A549 (cell line): ENCODE results near the gene APRT. TPM values are rescaled to one million over a fixed set of nuclear protein-coding genes. Genes with fewer than 3 reads are reported as not detected.

Experiments used
- ATAC-seq, 2 experiments: fragments of 200-7000 bp in 1 of 2; fragments of >200 bp in 1 of 2; cut with Nextera tagmentation in 1 of 2; cut with Tn5 transposase in 1 of 2; 3 replicates each; pipeline versions ENCODE4 v1.8.0 to v1.9.1; 2018 to 2020; ENCODE audit warnings: mild to moderate bottlenecking in 1 of 2, moderate library complexity in 1 of 2
- CTCF ChIA-PET: fragments of 300-600 bp; sonication (Branson Sonifier 250); formaldehyde crosslinking; extraction: SDS; loops from one replicate; lab custom pipeline; 2021; ENCODE audit warnings: antibody characterized with exemption, inconsistent platforms; lab: Yijun Ruan, JAX
- POLR2A ChIA-PET: fragments of 350-600 bp; formaldehyde crosslinking; extraction: SDS; loops from one replicate; lab custom pipeline; 2021; ENCODE audit warnings: antibody characterized with exemption, inconsistent platforms; lab: Yijun Ruan, JAX
- DNase-seq, 2 experiments: peaks; one replicate each; pipeline versions ENCODE4 v3.0.0 to v3.0.0-alpha.2; 2011 to 2016; ENCODE audit warnings: low read depth in 1 of 2, low spot score in 1 of 2
- FAIRE-seq: peaks from 2 replicates; lab custom pipeline; 2011; peaks lifted over from hg19 to GRCh38; lab: Jason Lieb, UNC
- H3K27ac ChIP-seq, 2 experiments: fragments of >200 bp; sonication (Bioruptor Twin); formaldehyde crosslinking; 3 replicates each; pipeline ENCODE4 v1.5.1; 2016 to 2017
- H3K4me1 ChIP-seq: fragments of >200 bp; sonication (Bioruptor Twin); formaldehyde crosslinking; 3 replicates; pipeline ENCODE4 v1.6.1; 2016
- H3K4me2 ChIP-seq: fragments of >200 bp; sonication (Bioruptor Twin); formaldehyde crosslinking; 3 replicates; pipeline ENCODE4 v1.6.1; 2016
- H3K4me3 ChIP-seq: fragments of >200 bp; sonication (Bioruptor Twin); formaldehyde crosslinking; 3 replicates; pipeline ENCODE4 v1.5.1; 2016
- H3K9me3 ChIP-seq: fragments of >200 bp; sonication (Bioruptor Twin); formaldehyde crosslinking; 3 replicates; pipeline ENCODE4 v1.6.1; 2016
- CHD4 ChIP-seq: fragments of 200-600 bp; sonication (generic); IDR thresholded peaks from 2 replicates; pipeline ENCODE4 v1.6.1; 2016; ENCODE audit warnings: antibody characterized with exemption, mild to moderate bottlenecking, borderline replicate concordance
- E2F6 ChIP-seq: IDR thresholded peaks from 2 replicates; pipeline ENCODE4 v1.6.1; 2012; ENCODE audit warnings: low read depth, borderline replicate concordance
- EHF ChIP-seq: fragments of 250-450 bp; sonication (Bioruptor Pico); IDR thresholded peaks from 2 replicates; pipeline ENCODE4 v1.5.0; 2020; ENCODE audit warnings: mild to moderate bottlenecking
- FOSL2 ChIP-seq, 2 experiments: fragments of 450-650 bp in 1 of 2; fragments of >200 bp in 1 of 2; sonication (Bioruptor Twin) in 1 of 2; formaldehyde crosslinking; IDR thresholded peaks; 2 replicates each; pipeline versions ENCODE4 v1.5.0 to v1.6.1; 2016 to 2020; ENCODE audit warnings: mild to moderate bottlenecking in 1 of 2, moderate library complexity in 1 of 2
- GATA3 ChIP-seq: IDR thresholded peaks from 2 replicates; pipeline ENCODE4 v1.6.1; 2012; ENCODE audit warnings: borderline replicate concordance
- HDAC2 ChIP-seq: fragments of 200-600 bp; sonication (generic); IDR thresholded peaks from 2 replicates; pipeline ENCODE4 v1.6.1; 2016
- HES2 ChIP-seq: fragments of >200 bp; sonication (Bioruptor Twin); formaldehyde crosslinking; IDR thresholded peaks from 2 replicates; pipeline ENCODE4 v1.6.1; 2016
- JUNB ChIP-seq: fragments of >200 bp; sonication (Bioruptor Twin); formaldehyde crosslinking; IDR thresholded peaks from 2 replicates; pipeline ENCODE4 v1.6.1; 2016
- KDM1A ChIP-seq: fragments of 200-600 bp; sonication (generic); IDR thresholded peaks from 2 replicates; pipeline ENCODE4 v1.6.1; 2016; ENCODE audit warnings: low read depth, mild to moderate bottlenecking
- MYC ChIP-seq: IDR thresholded peaks from 2 replicates; pipeline ENCODE4 v1.6.1; 2012; ENCODE audit warnings: mild to moderate bottlenecking, inconsistent platforms, low read length, improper control_type of control experiment, borderline replicate concordance
- POLR2A ChIP-seq: IDR thresholded peaks from 2 replicates; pipeline ENCODE4 v1.6.1; 2012; ENCODE audit warnings: mild to moderate bottlenecking, low read length
- RAD21 ChIP-seq, 2 experiments: fragments of >200 bp in 1 of 2; sonication (Bioruptor Twin) in 1 of 2; formaldehyde crosslinking in 1 of 2; IDR thresholded peaks in 1 of 2; conservative IDR thresholded peaks in 1 of 2; 2 replicates in 1 of 2; 3 replicates in 1 of 2; pipeline ENCODE4 v1.6.1; 2012 to 2018; ENCODE audit warnings: inconsistent platforms in 1 of 2
- RNF2 ChIP-seq: fragments of 200-600 bp; sonication (generic); IDR thresholded peaks from 2 replicates; pipeline ENCODE4 v1.6.1; 2016; ENCODE audit warnings: low read depth, mild to moderate bottlenecking, antibody characterized with exemption, moderate library complexity, borderline replicate concordance
- SMC3 ChIP-seq: fragments of >200 bp; sonication (Bioruptor Twin); formaldehyde crosslinking; IDR thresholded peaks from 3 replicates; pipeline ENCODE4 v1.6.1; 2018; ENCODE audit warnings: inconsistent platforms
- TP53 ChIP-seq: fragments of 250-450 bp; sonication (Bioruptor Pico); IDR thresholded peaks from 2 replicates; pipeline ENCODE4 v1.5.0; 2021; ENCODE audit warnings: mild to moderate bottlenecking, moderate library complexity
- ZC3H11A ChIP-seq: fragments of 450-650 bp; IDR thresholded peaks from 2 replicates; pipeline ENCODE4 v1.6.1; 2014; ENCODE audit warnings: antibody characterized with exemption, mild to moderate bottlenecking
- ZNF302 ChIP-seq: fragments of 250-450 bp; sonication (Bioruptor Pico); IDR thresholded peaks from 2 replicates; pipeline ENCODE4 v1.9.0; 2021; ENCODE audit warnings: inconsistent platforms, mild to moderate bottlenecking, moderate library complexity
- ZSCAN20 ChIP-seq: fragments of 250-450 bp; sonication (Bioruptor Pico); IDR thresholded peaks from 2 replicates; pipeline ENCODE4 v1.8.0; 2022; ENCODE audit warnings: mild to moderate bottlenecking, moderate library complexity
- WGBS: methylation state at CpG from one replicate; pipeline ENCODE4 v1.1.6; 2017; ENCODE audit errors: missing lambda C conversion rate; 5-methylcytosine and 5-hydroxymethylcytosine counted together
- polyA plus RNA-seq, 4 experiments: library from polyadenylated mRNA; depleted of rRNA in 3 of 4; stranded (reverse); fragments of >200 nt; fragmentation: RNase III in 1 of 4; extraction: RNeasy Plus Mini Kit Qiagen cat#74134 plus additional on column Dnase treatment in 1 of 4; gene quantifications; 2 replicates in 3 of 4; 3 replicates in 1 of 4; pipeline ENCODE4 v1.2.3, GENCODE V29; 2011 to 2017
- TF ChIP-seq, protein P1 (sequence below): fragments of 250-450 bp; sonication (Bioruptor Pico); IDR thresholded peaks from 2 replicates; pipeline ENCODE4 v1.5.0; 2020; ENCODE audit warnings: low read depth, mild to moderate bottlenecking, moderate library complexity
- TF ChIP-seq, protein P2 (sequence below): fragments of 250-450 bp; sonication (Bioruptor Pico); IDR thresholded peaks from 2 replicates; pipeline ENCODE4 v1.5.0; 2021; ENCODE audit warnings: mild to moderate bottlenecking, moderate library complexity, borderline replicate concordance
- TF ChIP-seq, protein P3 (sequence below): fragments of >200 bp; sonication (Bioruptor Twin); formaldehyde crosslinking; IDR thresholded peaks from 3 replicates; pipeline ENCODE4 v1.5.1; 2016

APRT gene
- polyA plus RNA-seq, 2 of the 4 experiments (the other 2 are of a cell fraction), result 115 to 258 TPM

DNA sequence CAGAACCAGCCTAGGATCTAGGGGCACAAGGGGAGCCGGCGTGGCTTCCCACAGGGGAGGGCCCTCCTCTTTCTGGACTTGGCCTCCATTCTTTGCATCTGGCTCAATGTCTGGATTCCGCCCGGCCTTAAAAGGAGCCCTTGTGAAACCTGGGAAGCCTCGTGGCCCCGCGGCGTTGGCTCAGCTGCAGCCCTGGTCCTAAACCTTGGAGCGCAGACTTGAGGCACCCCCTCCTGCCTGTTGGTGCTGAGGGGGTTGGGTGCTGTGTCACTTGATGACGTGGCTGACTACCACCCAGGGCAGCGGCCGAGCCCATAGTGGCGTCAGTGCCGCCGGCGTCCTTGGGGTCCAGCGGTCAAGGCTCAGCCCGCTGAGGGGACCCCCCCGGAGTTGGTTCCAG lies 49.6 kb upstream of the APRT start:
- H3K9me3 ChIP-seq, result no peaks in the 10 kb centered on the region
- H3K4me1 ChIP-seq, result peaks cover 6% of the 10 kb centered on the region; the same call in 2 of the 3 replicates
- FAIRE-seq, result no peak
- H3K4me3 ChIP-seq, result no peak overlapping the region
- TF ChIP-seq CHD4 (no peak), JUNB (no peak), MYC (no peak)
- ChIA-PET CTCF (interaction anchor here (1.5 kb wide), 1 partner anchor 29 kb away, joined by 3 read pairs; no protein-coding TSS in a partner anchor), POLR2A (no interaction called here)
- H3K4me2 ChIP-seq, result no peak overlapping the region
- WGBS, result 96% methylated on average over 8 of the region's 19 CpGs
- no peak for ATAC-seq
- H3K27ac ChIP-seq, result no peak overlapping the region
- no peak for DNase-seq

GRCh38 chr16:88859381-88860091 lies 47.8 kb upstream of the APRT start:
- H3K4me2 ChIP-seq, result no peak overlapping the region
- ChIA-PET POLR2A (no interaction called here), CTCF (interaction anchor here (0.9 to 2.6 kb wide), 2 partner anchors 42 to 81 kb away, joined by 3 to 39 read pairs; no protein-coding TSS in a partner anchor)
- 90% methylated on average over 20 of the region's 20 CpGs for WGBS
- H3K9me3 ChIP-seq, result no peaks in the 10 kb centered on the region
- ATAC-seq, result no peak
- H3K4me1 ChIP-seq, result peaks cover 19% of the 10 kb centered on the region
- no peak overlapping the region for H3K4me3 ChIP-seq
- TF ChIP-seq FOSL2 (IDR thresholded peaks at IDR 0.05) (no peak), FOSL2 (CRISPR knock-in tag; IDR thresholded peaks at IDR 0.05) (no peak), RNF2 (no peak), KDM1A (no peak)
- H3K27ac ChIP-seq, result no peak overlapping the region
- FAIRE-seq, result no peak
- DNase-seq, result no peak

GRCh38 chr16:88857728-88858339 lies 46.1 kb upstream of the APRT start:
- ChIA-PET CTCF (interaction anchor here (0.5 to 3.1 kb wide), 29 partner anchors 8 to 438 kb away, joined by 3 to 39 read pairs (median 4); partner anchors contain the start of genes ACSF3, APRT and PABPN1L), POLR2A (interaction anchor here (0.5 to 2.1 kb wide), 4 partner anchors 30 to 472 kb away, joined by 3 to 33 read pairs (median 4); partner anchors contain the start of genes ACSF3 and APRT)
- Histone ChIP-seq H3K9me3 (no peaks in the 10 kb centered on the region), H3K27ac (peak overlapping the region; percentile 82 to 92), H3K4me2 (peak overlapping the region; percentile 82), H3K4me3 (peak overlapping the region; percentile 72), H3K4me1 (peaks cover 19% of the 10 kb centered on the region)
- FAIRE-seq, result no peak
- peak; percentile 75 to 88 for ATAC-seq
- 17% methylated on average over 12 of the region's 12 CpGs for WGBS
- TF ChIP-seq E2F6 (no peak), HDAC2 (no peak), POLR2A (no peak), TP53 (CRISPR knock-in tag) (no peak), EHF (no peak), ZC3H11A (no peak), HES2 (no peak), GATA3 (no peak), SMC3 (peak; percentile 50), RAD21 (conservative IDR thresholded peaks at IDR 0.05 in 1 of 2, IDR thresholded peaks at IDR 0.05 in 1 of 2) (peak; percentile 36 to 53; a peak in 3 of 5 replicates), ZSCAN20 (CRISPR knock-in tag) (no peak), ZNF302 (no peak), JUNB (no peak)
- TF ChIP-seq, protein P1, sequence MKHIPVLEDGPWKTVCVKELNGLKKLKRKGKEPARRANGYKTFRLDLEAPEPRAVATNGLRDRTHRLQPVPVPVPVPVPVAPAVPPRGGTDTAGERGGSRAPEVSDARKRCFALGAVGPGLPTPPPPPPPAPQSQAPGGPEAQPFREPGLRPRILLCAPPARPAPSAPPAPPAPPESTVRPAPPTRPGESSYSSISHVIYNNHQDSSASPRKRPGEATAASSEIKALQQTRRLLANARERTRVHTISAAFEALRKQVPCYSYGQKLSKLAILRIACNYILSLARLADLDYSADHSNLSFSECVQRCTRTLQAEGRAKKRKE (CRISPR knock-in tag), result no peak
- TF ChIP-seq, protein P2, sequence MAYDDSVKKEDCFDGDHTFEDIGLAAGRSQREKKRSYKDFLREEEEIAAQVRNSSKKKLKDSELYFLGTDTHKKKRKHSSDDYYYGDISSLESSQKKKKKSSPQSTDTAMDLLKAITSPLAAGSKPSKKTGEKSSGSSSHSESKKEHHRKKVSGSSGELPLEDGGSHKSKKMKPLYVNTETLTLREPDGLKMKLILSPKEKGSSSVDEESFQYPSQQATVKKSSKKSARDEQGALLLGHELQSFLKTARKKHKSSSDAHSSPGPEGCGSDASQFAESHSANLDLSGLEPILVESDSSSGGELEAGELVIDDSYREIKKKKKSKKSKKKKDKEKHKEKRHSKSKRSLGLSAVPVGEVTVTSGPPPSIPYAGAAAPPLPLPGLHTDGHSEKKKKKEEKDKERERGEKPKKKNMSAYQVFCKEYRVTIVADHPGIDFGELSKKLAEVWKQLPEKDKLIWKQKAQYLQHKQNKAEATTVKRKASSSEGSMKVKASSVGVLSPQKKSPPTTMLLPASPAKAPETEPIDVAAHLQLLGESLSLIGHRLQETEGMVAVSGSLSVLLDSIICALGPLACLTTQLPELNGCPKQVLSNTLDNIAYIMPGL, result no peak
- TF ChIP-seq, protein P3, sequence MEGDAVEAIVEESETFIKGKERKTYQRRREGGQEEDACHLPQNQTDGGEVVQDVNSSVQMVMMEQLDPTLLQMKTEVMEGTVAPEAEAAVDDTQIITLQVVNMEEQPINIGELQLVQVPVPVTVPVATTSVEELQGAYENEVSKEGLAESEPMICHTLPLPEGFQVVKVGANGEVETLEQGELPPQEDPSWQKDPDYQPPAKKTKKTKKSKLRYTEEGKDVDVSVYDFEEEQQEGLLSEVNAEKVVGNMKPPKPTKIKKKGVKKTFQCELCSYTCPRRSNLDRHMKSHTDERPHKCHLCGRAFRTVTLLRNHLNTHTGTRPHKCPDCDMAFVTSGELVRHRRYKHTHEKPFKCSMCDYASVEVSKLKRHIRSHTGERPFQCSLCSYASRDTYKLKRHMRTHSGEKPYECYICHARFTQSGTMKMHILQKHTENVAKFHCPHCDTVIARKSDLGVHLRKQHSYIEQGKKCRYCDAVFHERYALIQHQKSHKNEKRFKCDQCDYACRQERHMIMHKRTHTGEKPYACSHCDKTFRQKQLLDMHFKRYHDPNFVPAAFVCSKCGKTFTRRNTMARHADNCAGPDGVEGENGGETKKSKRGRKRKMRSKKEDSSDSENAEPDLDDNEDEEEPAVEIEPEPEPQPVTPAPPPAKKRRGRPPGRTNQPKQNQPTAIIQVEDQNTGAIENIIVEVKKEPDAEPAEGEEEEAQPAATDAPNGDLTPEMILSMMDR, result peak; percentile 63
- DNase-seq, result peak; percentile 73 to 96
